GF-D8 (cell line): Measurements from ENCODE around the gene UBAP1.
"Not testable (repeated sequence)": the region's sequence is repeated elsewhere in the genome, so short reads cannot be mapped to it uniquely, and the experiment has no call there.

ENCODE experiments used
- DNase-seq: peaks from one replicate; lab custom pipeline; 2025; lab: John Stamatoyannopoulos, UW

Gene UBAP1

GRCh38 chr9:34178436-34179212, at the start of gene UBAP1:
TSS of gene UBAP1 (plus strand) at chr9:34179043. CDS start at chr9:34220915, 41,872 bp downstream.
- peak; percentile 92 for DNase-seq

GRCh38 chr9:34131571-34131970, 47.3 kb upstream of the UBAP1 start:
- DNase-seq = no peak

DNA sequence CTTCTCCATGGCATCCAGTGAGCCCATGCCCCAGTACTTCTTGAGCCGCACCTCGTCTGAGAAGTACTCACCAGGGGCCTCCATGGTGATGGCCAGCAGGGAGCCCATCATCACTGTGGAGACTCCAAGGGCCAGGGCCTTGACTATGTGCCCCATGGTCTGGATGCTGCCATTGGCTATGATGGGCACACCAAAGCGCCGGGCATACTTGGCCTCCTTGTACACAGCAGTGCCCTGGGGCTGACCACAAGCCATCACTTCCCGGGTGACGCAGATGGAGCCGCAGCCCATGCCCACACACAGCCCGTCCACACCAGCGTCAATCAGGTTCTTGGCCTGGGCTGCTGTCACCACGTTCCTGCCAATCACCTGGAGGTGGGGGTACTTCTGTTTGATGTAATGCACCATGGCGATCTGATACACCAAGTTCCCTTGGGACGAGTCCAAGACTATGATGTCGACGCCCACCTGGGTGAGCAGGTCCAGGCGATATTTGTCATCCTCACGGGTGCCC, 45.4 kb upstream of the UBAP1 start:
- no peak for DNase-seq

DNA sequence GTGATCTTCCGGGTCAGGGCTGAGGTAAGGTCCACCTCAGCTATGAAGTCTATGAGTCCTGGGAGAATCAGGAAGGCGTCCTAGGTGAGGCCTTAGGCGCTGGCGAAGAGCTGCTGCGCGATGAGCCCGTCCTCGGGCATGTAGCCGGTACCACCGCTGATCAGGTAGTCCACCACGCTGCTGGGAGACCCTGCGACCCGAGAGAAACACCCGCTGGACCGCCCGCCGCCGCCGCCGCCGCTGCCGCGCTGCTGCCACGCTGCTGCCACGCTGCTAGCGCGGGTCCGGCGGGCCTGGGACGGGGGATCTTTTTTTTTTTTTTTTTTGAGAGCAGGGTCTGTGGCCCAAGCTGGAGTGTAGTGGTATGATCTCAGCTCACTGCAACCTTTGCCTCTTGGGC, 44.3 kb upstream of the UBAP1 start:
- DNase-seq = no peak

DNA sequence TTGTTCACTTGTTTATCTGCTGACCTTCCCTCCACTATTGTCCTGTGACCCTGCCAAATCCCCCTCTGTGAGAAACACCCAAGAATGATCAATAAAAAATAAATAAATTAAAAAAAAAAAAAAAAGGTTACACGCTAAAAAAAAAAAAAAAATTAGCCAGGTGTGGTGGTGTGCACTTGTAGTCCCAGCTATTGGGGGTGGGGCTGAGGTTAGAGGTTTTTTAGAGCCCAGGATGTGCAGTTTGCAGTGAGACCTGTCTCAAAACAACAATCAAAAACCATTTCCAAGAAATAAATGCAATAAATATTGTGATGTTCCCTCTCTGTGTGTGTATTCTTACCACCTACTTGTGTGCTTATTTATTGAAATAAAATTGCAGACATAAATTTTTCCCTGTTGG, 40.2 kb upstream of the UBAP1 start:
- not testable (repeated sequence) for DNase-seq

- DNase-seq = peak; percentile 64
Measured at GRCh38 chr9:34139477-34140146, 39.2 kb upstream of the UBAP1 start.

DNA sequence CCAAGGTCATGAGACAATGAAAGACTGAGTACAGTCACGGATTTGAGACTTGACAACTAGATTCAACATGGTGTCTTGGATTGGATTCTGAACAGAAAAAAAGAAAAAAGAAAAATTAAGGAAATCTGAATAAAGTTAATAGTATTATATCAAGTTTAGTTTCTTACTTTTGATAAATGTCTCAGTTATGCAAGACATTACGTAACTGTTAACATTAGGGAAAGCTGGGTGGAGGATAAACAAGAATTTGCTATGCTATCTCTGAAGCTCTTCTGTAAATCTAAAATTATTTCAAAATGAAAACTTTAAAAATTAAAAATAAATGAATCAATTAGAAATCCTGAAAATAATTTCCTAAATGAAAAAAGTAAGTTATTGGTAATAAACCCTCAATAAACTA, 38.0 kb upstream of the UBAP1 start:
- no peak for DNase-seq

- peak; percentile 54 for DNase-seq
Measured at GRCh38 chr9:34143116-34143515, 35.7 kb upstream of the UBAP1 start.

- DNase-seq = no peak
Measured at GRCh38 chr9:34145165-34145564, 33.7 kb upstream of the UBAP1 start.

GRCh38 chr9:34151398-34151797, 27.4 kb upstream of the UBAP1 start:
- DNase-seq = no peak

DNA sequence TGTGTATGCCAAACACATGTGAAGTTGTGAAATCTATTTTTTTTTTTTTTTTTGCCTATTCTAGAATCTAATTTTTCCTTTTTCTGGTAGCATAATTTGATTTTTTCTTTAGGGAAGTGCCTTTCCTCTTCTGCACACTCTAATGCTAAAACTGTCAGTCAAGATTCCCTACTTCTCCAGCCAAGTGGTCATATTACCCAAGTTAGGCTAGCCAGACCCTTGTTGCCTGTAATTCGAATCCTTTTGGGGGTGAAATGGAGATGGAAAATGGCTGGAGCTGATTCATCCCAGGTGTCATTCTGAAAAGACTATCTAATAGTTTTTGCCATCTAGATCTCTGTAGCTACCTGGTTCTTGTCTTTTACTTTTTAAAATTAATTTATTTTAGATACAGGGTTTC, 24.8 kb upstream of the UBAP1 start:
- no peak for DNase-seq

GRCh38 chr9:34157318-34157717, 21.5 kb upstream of the UBAP1 start:
- no peak for DNase-seq

GRCh38 chr9:34157898-34158297, 20.9 kb upstream of the UBAP1 start:
- no peak for DNase-seq

DNA sequence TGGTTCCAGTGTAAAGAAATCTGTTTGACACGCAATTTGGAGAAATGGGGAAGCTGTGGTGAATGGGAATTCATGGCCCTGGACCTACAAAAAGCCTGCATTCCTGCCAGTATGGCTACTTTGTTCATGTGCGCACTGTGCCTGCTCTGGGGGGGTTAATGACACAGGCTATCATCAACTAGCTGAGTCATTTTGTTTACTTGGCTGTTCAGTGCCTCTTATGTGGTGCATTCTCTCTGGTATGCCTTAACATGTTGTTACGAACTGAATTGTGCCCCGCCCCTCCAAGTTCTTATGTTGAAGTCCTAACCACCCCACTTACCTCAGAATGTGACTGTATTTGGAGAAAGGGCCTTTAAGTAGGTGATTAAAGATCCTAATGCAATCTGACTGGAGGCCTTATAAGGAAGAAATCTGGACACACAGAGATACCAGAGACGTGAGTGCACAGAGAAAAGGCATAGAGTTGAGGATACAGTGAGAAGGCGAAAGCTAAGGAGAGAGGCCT, 20.4 kb upstream of the UBAP1 start:
- DNase-seq = no peak

GRCh38 chr9:34163434-34163833, 15.4 kb upstream of the UBAP1 start:
- DNase-seq = no peak

GRCh38 chr9:34169125-34169524, 9.7 kb upstream of the UBAP1 start:
- no peak for DNase-seq

- no peak for DNase-seq
Measured at GRCh38 chr9:34170237-34170991, 8.4 kb upstream of the UBAP1 start.

DNA sequence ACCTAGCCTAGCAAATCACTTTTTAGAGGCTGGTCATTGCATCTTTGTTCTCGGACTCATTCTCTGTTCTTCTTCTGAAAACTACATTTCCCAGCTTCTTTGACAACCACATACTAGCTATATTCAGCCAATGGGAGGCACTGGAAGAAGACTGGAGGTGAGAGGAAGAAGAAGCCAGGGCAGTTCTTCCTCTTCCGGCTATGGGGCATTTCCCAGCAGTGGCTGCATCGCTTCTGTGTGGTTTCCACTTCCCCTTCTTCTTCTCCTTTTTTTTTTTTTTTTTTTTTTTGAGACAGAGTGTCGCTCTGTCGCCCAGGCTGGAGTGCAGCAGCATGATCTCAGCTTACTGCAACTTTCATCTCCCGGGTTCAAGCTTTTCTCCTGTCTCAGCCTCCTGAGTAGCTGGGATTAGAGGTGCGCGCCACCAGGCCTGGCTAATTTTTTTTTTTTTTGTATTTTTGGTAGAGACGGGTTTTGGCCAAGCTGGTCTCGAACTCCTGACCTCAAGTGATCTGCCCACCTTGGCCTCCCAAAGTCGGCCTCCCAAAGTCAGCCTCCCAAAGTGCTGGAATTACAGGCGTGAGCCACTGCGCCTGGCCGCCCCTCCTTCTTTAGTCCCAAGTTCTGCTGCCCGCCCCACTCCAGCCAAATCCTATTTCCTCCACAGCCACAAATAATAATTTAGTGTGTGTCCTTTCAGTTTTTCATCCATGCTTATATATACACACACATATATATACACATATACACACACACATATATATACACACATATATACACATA, 6.9 kb upstream of the UBAP1 start:
- peak; percentile 90 for DNase-seq

DNA sequence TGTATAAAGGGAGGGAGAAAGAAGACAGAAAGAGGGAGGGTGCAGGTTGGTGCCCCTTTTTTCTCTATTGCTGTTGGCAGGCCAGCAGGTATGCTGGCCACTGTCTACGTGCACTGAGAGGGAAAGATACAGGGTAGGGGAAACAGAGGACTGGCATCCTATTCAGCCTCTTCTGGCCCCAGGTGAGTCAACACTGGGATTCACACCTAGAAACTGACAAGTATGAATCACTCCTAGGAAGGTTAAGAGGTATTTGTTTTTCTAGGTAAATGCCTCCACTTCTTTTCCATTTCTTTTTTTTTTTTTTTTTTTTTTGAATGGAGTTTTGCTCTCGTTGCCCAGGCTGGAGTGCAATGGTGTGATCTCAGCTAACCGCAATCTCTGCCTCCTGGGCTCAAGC, 2.8 kb upstream of the UBAP1 start:
- DNase-seq = no peak

- DNase-seq = no peak
Measured at GRCh38 chr9:34177593-34178435, 1.0 kb upstream of the UBAP1 start.
